WTC11 (cell line): Measurements from ENCODE around the gene WAC. TPM values are rescaled to one million over a fixed set of nuclear protein-coding genes. Genes with fewer than 3 reads are reported as not detected.

Source experiments
- AR ChIP-seq: fragments of 250-450 bp; sonication (Bioruptor Pico); IDR thresholded peaks from 2 replicates; pipeline ENCODE4 v1.9.0; 2021; ENCODE audit warnings: mild to moderate bottlenecking
- ATF2 ChIP-seq: sonication (generic); formaldehyde crosslinking; IDR thresholded peaks from 2 replicates; pipeline ENCODE4 v1.8.1; 2022; ENCODE audit warnings: low read depth, missing genetic modification reagents, borderline replicate concordance
- ATF6 ChIP-seq: sonication (generic); formaldehyde crosslinking; IDR thresholded peaks from 2 replicates; pipeline ENCODE4 v1.8.1; 2023; ENCODE audit warnings: mild to moderate bottlenecking, missing genetic modification reagents
- E2F5 ChIP-seq: sonication (generic); formaldehyde crosslinking; IDR thresholded peaks from 2 replicates; pipeline ENCODE4 v1.8.1; 2022; ENCODE audit warnings: mild to moderate bottlenecking, moderate library complexity, missing genetic modification reagents
- EMX1 ChIP-seq: fragments of 250-450 bp; sonication (Bioruptor Pico); IDR thresholded peaks from 2 replicates; pipeline ENCODE4 v1.8.0; 2021; ENCODE audit warnings: mild to moderate bottlenecking
- ERG ChIP-seq: fragments of 250-450 bp; sonication (Bioruptor Pico); IDR thresholded peaks from 2 replicates; pipeline ENCODE4 v1.8.0; 2021; ENCODE audit warnings: mild to moderate bottlenecking
- NR3C1 ChIP-seq: sonication (generic); formaldehyde crosslinking; conservative IDR thresholded peaks from 2 replicates; pipeline ENCODE4 v1.8.1; 2023; ENCODE audit warnings: low read depth, mild to moderate bottlenecking, missing genetic modification reagents
- RELA ChIP-seq: sonication (generic); formaldehyde crosslinking; IDR thresholded peaks from 2 replicates; pipeline ENCODE4 v1.8.1; 2022; ENCODE audit warnings: missing genetic modification reagents, mild to moderate bottlenecking, borderline replicate concordance
- SMAD3 ChIP-seq: sonication (generic); formaldehyde crosslinking; IDR thresholded peaks from 2 replicates; pipeline ENCODE4 v1.8.0; 2022; ENCODE audit warnings: missing genetic modification reagents, mild to moderate bottlenecking, borderline replicate concordance
- ZBTB21 ChIP-seq: sonication (generic); formaldehyde crosslinking; IDR thresholded peaks from 2 replicates; pipeline ENCODE4 v1.8.1; 2023; ENCODE audit warnings: mild to moderate bottlenecking, missing genetic modification reagents, borderline replicate concordance
- ZNF263 ChIP-seq: sonication (generic); formaldehyde crosslinking; IDR thresholded peaks from 2 replicates; pipeline ENCODE4 v1.8.1; 2022; ENCODE audit warnings: low read depth, mild to moderate bottlenecking, moderate library complexity, missing genetic modification reagents
- ZNF396 ChIP-seq: fragments of 250-450 bp; sonication (Bioruptor Pico); IDR thresholded peaks from 2 replicates; pipeline ENCODE4 v1.8.0; 2021; ENCODE audit warnings: mild to moderate bottlenecking, moderate library complexity, borderline replicate concordance
- total RNA-seq: library from RNA; stranded (reverse); gene quantifications from 3 replicates; pipeline ENCODE4 v1.2.3, GENCODE V29; 2021
- TF ChIP-seq, protein P1 (sequence below): sonication (generic); formaldehyde crosslinking; IDR thresholded peaks from 2 replicates; pipeline ENCODE4 v1.8.0; 2023; ENCODE audit warnings: missing genetic modification reagents, mild to moderate bottlenecking, borderline replicate concordance
- TF ChIP-seq, protein P2 (sequence below): sonication (generic); formaldehyde crosslinking; IDR thresholded peaks from 2 replicates; pipeline ENCODE4 v1.8.1; 2022; ENCODE audit warnings: mild to moderate bottlenecking, missing genetic modification reagents, moderate library complexity, borderline replicate concordance

The WAC gene
- total RNA-seq, 1 experiment from 2014 or later: 108 TPM

GRCh38 chr10:28564905-28565304, 32.0 kb downstream of the WAC start (continued):
- TF ChIP-seq ERG (CRISPR knock-in tag): no peak
- TF ChIP-seq, protein P1, sequence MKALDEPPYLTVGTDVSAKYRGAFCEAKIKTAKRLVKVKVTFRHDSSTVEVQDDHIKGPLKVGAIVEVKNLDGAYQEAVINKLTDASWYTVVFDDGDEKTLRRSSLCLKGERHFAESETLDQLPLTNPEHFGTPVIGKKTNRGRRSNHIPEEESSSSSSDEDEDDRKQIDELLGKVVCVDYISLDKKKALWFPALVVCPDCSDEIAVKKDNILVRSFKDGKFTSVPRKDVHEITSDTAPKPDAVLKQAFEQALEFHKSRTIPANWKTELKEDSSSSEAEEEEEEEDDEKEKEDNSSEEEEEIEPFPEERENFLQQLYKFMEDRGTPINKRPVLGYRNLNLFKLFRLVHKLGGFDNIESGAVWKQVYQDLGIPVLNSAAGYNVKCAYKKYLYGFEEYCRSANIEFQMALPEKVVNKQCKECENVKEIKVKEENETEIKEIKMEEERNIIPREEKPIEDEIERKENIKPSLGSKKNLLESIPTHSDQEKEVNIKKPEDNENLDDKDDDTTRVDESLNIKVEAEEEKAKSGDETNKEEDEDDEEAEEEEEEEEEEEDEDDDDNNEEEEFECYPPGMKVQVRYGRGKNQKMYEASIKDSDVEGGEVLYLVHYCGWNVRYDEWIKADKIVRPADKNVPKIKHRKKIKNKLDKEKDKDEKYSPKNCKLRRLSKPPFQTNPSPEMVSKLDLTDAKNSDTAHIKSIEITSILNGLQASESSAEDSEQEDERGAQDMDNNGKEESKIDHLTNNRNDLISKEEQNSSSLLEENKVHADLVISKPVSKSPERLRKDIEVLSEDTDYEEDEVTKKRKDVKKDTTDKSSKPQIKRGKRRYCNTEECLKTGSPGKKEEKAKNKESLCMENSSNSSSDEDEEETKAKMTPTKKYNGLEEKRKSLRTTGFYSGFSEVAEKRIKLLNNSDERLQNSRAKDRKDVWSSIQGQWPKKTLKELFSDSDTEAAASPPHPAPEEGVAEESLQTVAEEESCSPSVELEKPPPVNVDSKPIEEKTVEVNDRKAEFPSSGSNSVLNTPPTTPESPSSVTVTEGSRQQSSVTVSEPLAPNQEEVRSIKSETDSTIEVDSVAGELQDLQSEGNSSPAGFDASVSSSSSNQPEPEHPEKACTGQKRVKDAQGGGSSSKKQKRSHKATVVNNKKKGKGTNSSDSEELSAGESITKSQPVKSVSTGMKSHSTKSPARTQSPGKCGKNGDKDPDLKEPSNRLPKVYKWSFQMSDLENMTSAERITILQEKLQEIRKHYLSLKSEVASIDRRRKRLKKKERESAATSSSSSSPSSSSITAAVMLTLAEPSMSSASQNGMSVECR (CRISPR knock-in tag): no peak
- no peak for TF ChIP-seq AR (CRISPR knock-in tag)
- TF ChIP-seq EMX1 (CRISPR knock-in tag): no peak
- no peak for TF ChIP-seq E2F5 (CRISPR knock-in tag)
- no peak for TF ChIP-seq ATF6
- no peak for TF ChIP-seq ZNF263
- TF ChIP-seq RELA: no peak
- TF ChIP-seq ATF2 (CRISPR knock-in tag): no peak
- TF ChIP-seq, protein P2, sequence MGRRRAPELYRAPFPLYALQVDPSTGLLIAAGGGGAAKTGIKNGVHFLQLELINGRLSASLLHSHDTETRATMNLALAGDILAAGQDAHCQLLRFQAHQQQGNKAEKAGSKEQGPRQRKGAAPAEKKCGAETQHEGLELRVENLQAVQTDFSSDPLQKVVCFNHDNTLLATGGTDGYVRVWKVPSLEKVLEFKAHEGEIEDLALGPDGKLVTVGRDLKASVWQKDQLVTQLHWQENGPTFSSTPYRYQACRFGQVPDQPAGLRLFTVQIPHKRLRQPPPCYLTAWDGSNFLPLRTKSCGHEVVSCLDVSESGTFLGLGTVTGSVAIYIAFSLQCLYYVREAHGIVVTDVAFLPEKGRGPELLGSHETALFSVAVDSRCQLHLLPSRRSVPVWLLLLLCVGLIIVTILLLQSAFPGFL: no peak
- TF ChIP-seq ZBTB21 (CRISPR knock-in tag): no peak
- no peak for TF ChIP-seq ZNF396 (CRISPR knock-in tag)
- TF ChIP-seq NR3C1: no peak
- TF ChIP-seq SMAD3 (CRISPR knock-in tag): no peak
- TF ChIP-seq, all 79 proteins: peak for 0
